ENCODE results near the gene PLS1. TPM values are rescaled to one million over a fixed set of nuclear protein-coding genes. Genes with fewer than 3 reads are reported as not detected.

The PLS1 gene
- total and polyA plus RNA-seq, 2 of the 8 experiments (the other 6 are each of a cell fraction or from before 2014, with no cell fraction given): 18.7 to 44.7 TPM

- Histone ChIP-seq H3K18ac (ENCODE audit: extremely low read depth, low read length) (no peak overlapping the region), H3K56ac (replicated peaks; ENCODE audit: insufficient read length, low read depth, low read length) (no peak overlapping the region), H2BK20ac (ENCODE audit: low read length) (no peak overlapping the region), H2BK12ac (ENCODE audit: low read depth, low read length) (no peak overlapping the region), H3K14ac (ENCODE audit: insufficient read length) (no peak overlapping the region), H3K4me1 (replicated peaks in 1 of 4; ENCODE audit: control insufficient read depth in 3 of 4, insufficient read depth in 4 of 4, low read length in 3 of 4) (peaks cover 0 to 3% (median 0%) of the 10 kb centered on the region in 4 experiments; a peak in 1 of 7 replicates), H3K4ac (replicated peaks; ENCODE audit: insufficient read length, low read depth, low read length) (no peak overlapping the region), H2BK120ac (replicated peaks; ENCODE audit: low read depth, low read length) (no peak overlapping the region), H4K20me1 (replicated peaks in 1 of 2; ENCODE audit: control insufficient read depth in 1 of 2, insufficient read depth in 2 of 2, low read length in 2 of 2) (peaks cover 1 to 3% of the 10 kb centered on the region in 2 experiments), H3K23me2 (ENCODE audit: low read depth, low read length) (no peaks in the 10 kb centered on the region), H3K9ac (replicated peaks in 1 of 4; ENCODE audit: extremely low read depth in 1 of 4, low read depth in 3 of 4, low read length in 3 of 4) (no peak overlapping the region), H4K91ac (replicated peaks; ENCODE audit: insufficient read length, low read length) (no peak overlapping the region), H2AFZ (ENCODE audit: low read length) (no peak overlapping the region), H3K4me2 (ENCODE audit: insufficient read depth in 1 of 2, low read depth in 2 of 2, low read length in 2 of 2) (no peak overlapping the region), H3K27ac (ENCODE audit: low read depth, low read length) (no peak overlapping the region), H3K79me2 (ENCODE audit: control insufficient read depth in 1 of 2, insufficient read depth in 2 of 2, low read length in 2 of 2) (peaks cover 0 to 17% of the 10 kb centered on the region in 2 experiments; a peak in 2 of 4 replicates), H2BK15ac (ENCODE audit: low read length) (no peak overlapping the region), H2BK5ac (ENCODE audit: low read depth, low read length) (no peak overlapping the region), H2AK5ac (ENCODE audit: low read depth, low read length) (no peak overlapping the region), H3K23ac (ENCODE audit: insufficient read length) (no peak overlapping the region), H3K4me3 (ENCODE audit: extremely low read depth in 1 of 4, insufficient read depth in 2 of 4, low read depth in 3 of 4, low read length in 4 of 4) (no peak overlapping the region), H3K79me1 (ENCODE audit: low read depth, low read length) (peaks cover 2% of the 10 kb centered on the region; the same call in 1 of the 2 replicates), H3K9me3 (ENCODE audit: insufficient read depth in 2 of 2, low read depth in 1 of 2, low read length in 1 of 2) (no peaks in the 10 kb centered on the region), H3K27me3 (replicated peaks in 1 of 4; ENCODE audit: control insufficient read depth in 3 of 4, extremely low read depth in 1 of 4, insufficient read depth in 3 of 4, low read length in 3 of 4) (peaks cover 0 to 1% (median 0%) of the 10 kb centered on the region in 4 experiments; a peak in 1 of 7 replicates), H4K8ac (ENCODE audit: extremely low read depth, insufficient read depth, low read length) (no peak overlapping the region), H4K5ac (ENCODE audit: insufficient read length, low read depth, low read length) (no peak overlapping the region), H3K36me3 (ENCODE audit: control insufficient read depth in 2 of 4, insufficient read depth in 4 of 4, low read length in 3 of 4) (peaks cover 0 to 3% (median 0%) of the 10 kb centered on the region in 4 experiments; a peak in 1 of 8 replicates)
- 92% methylated on average over 2 of the region's 2 CpGs; no CpG with 5 or more reads in 1 of the 2 experiments for WGBS, 2 experiments (ENCODE audit: extremely low coverage in 1 of 2, insufficient coverage in 1 of 2, insufficient read length in 1 of 2, insufficient replicate concordance in 2 of 2, low coverage in 1 of 2, low lambda C conversion rate in 2 of 2, missing lambda C conversion rate in 1 of 2)
- POLR2A ChIA-PET (ENCODE audit: partially characterized antibody): interaction anchor here (3.3 kb wide), 1 partner anchor 11 kb away, joined by 9 read pairs; the partner anchor contains the start of gene TRPC1
- DNase-seq (ENCODE audit: low read depth in 1 of 2, low spot score in 2 of 2) (no peak), FAIRE-seq (no peak)
- CTCF ChIA-PET (ENCODE audit: partially characterized antibody): no interaction called here
- TF ChIP-seq ATF2 (IDR thresholded peaks at IDR 0.05; ENCODE audit: low read length) (no peak), TAF1 (IDR thresholded peaks at IDR 0.05; ENCODE audit: low read depth, low read length) (no peak), FOSL1 (IDR thresholded peaks at IDR 0.05; ENCODE audit: insufficient read depth, low read depth, low read length) (no peak), SIN3A (conservative IDR thresholded peaks at IDR 0.05 in 1 of 2, IDR thresholded peaks at IDR 0.05 in 1 of 2; ENCODE audit: low read depth in 1 of 2, low read length in 2 of 2) (no peak), BACH1 (IDR thresholded peaks at IDR 0.05; ENCODE audit: low read length) (no peak), SP1 (IDR thresholded peaks at IDR 0.05; ENCODE audit: low read depth, low read length) (no peak), TCF12 (IDR thresholded peaks at IDR 0.05; ENCODE audit: low read depth, low read length) (no peak), YY1 (IDR thresholded peaks at IDR 0.05; ENCODE audit: low read depth, low read length) (no peak), BCL11A (IDR thresholded peaks at IDR 0.05; ENCODE audit: low read depth in 2 of 2, low read length in 2 of 2) (no peak), POLR2AphosphoS5 (IDR thresholded peaks at IDR 0.05; ENCODE audit: low read depth, low read length) (no peak), POU5F1 (IDR thresholded peaks at IDR 0.05; ENCODE audit: low read depth, low read length) (no peak), CHD1 (IDR thresholded peaks at IDR 0.05; ENCODE audit: low read depth, low read length) (no peak), ASH2L (IDR thresholded peaks at IDR 0.05; ENCODE audit: low read length) (no peak)
Observed at GRCh38 chr3:142734834-142735233, 138.6 kb downstream of the PLS1 start.
